ENCODE results near the gene RRBP1.

Gene RRBP1

GRCh38 chr20:17611540-17612286, 70.3 kb downstream of the RRBP1 start:
- no peak for DNase-seq (ENCODE audit: low read depth in 2 of 2)

- DNase-seq (ENCODE audit: low read depth in 2 of 2), result no peak
These were observed 70.8 kb downstream of the RRBP1 start for GRCh38 chr20:17611290-17611539.

DNA sequence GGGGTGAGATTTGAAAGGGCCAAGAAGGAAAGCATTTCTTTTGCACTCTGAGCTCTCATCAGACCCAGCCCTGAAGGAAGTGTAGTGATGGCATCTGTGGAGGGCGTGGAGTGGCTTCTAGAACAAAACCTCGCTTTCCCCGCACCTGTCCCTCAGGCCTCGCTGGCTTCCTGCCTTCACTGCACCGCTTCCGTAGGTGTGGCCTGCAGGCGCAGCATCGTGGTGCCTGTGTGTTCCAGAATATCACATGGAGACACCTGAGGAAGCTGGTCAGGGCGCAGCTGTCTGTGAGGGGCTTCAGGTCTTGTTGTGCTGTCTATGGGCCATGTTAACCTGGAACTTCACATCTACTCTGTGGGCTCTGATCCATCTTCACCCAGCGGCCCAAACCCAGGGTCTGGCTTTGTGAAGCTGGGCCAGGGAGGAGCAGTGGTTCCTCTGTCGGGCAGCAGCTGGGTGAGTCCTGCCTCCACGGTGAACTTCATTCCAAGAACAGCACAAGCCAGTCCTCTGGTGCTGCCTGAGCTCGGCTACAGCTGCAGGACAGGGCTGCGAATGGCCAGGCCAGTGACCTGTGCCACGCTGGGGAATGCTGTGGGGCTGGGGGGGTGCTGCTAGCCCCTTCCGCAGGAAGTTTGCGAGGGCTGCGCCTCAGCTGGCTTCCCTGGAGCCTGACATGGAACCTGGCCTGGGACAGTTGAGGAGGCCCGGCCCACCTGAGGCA, 71.3 kb downstream of the RRBP1 start:
- peak in 1 of 2 donors; percentile 25 for DNase-seq (ENCODE audit: low read depth in 2 of 2)

- no peak for DNase-seq (ENCODE audit: low read depth in 2 of 2)
These were observed 72.1 kb downstream of the RRBP1 start for GRCh38 chr20:17609811-17610377.

DNA sequence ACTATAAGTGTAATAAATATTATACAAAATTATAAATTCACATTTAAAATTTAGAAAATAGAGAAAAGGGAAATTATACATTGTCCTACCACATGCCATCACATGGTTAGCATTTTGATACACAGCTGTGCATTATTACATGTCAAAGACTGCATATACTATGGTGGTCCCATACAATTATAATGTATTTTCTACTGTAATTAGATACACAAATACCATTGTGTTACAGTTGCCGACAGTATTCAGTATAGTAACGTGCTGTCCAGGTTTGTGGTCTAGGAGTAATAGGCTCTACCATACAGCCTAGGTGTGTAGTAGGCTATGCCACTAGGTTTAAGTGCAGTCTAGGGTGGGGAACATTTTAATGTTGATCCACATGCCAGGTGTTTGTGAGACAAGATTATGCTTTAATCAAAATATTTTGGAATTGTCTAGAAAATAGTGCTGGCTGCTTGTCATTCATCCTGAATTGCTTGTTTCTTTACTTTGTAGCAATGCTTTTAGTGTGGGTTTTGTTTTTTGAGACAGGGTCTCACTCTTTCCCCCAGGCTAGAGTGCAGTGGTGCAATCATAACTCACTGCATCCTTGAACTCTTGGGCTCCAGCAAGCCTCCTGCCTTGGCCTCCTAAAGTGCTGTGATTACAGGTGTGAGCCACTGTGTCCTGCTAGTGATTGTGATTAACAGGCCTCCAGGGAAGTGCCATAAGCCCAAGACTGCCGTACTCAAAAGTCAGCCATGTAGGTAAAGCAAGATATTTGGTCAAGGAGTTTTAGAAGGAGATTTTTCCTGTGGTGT, 73.1 kb downstream of the RRBP1 start:
- DNase-seq (ENCODE audit: low read depth in 2 of 2), result no peak

DNA sequence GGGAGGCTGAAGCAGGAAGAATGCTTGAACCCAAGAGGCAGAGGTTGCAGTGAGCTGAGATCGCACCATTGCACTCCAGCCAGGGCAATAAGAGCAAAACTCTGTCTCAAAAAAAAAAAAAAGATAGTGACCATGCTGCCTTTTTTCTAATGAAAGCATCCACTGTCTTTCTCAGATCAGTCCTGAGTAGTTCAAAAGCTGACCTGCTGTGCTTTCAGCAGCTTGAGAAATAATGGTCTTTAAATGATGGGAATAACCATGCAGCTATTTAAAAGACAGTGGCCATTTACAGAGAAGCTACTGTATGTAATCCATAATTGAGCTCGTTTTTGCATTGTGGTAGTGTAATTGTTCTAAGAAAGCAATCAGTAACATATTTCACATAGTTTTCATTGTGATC, 76.0 kb downstream of the RRBP1 start:
- DNase-seq (ENCODE audit: low read depth in 2 of 2), result no peak

- no peak for DNase-seq (ENCODE audit: low read depth in 2 of 2)
These were observed 76.8 kb downstream of the RRBP1 start for GRCh38 chr20:17605131-17605660.

DNA sequence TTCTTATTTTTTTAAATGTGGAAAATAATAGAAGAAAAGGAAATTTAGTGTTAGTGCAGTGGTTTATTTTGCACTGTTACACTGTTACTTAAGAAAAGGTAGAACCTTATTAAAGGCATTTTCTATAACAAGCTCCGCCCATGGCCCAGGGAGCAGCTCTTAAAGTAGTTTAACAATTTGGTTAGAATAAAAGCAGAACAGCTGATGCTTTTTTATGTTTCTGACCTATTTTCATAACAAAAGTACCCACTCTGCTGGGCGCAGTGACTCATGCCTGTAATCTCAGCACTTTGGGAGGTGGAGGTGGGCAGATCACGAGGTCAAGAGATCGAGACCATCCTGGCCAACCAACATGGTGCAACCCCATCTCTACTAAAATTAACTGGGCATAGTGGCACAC, 79.5 kb downstream of the RRBP1 start:
- no peak for DNase-seq (ENCODE audit: low read depth in 2 of 2)

- DNase-seq (ENCODE audit: low read depth in 2 of 2), result no peak
These were observed 80.1 kb downstream of the RRBP1 start for GRCh38 chr20:17601957-17602356.

GRCh38 chr20:17598013-17598550, 84.0 kb downstream of the RRBP1 start:
- no peak for DNase-seq (ENCODE audit: low read depth in 2 of 2)

DNA sequence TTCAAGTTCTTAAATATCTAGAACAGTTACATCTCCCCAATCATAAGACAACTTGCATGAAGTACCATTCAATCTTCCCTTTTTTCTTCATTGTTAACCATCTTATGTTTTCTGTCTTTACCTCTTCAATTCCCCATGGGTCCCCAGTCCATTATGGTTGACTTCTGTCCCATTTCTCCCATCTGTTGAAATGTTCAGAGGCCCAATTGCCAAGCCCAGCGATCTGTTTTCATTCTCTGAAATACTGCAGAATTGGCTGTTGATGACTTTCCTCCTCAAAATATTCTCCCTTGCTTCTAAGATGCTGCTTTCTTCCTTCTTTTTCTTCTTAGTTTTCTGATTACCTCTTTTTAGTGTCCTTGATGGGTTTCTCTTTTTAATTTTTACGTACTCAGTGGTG, 86.2 kb downstream of the RRBP1 start:
- DNase-seq (ENCODE audit: low read depth in 2 of 2), result no peak

GRCh38 chr20:17594443-17594842, 87.6 kb downstream of the RRBP1 start:
- no peak for DNase-seq (ENCODE audit: low read depth in 2 of 2)

DNA sequence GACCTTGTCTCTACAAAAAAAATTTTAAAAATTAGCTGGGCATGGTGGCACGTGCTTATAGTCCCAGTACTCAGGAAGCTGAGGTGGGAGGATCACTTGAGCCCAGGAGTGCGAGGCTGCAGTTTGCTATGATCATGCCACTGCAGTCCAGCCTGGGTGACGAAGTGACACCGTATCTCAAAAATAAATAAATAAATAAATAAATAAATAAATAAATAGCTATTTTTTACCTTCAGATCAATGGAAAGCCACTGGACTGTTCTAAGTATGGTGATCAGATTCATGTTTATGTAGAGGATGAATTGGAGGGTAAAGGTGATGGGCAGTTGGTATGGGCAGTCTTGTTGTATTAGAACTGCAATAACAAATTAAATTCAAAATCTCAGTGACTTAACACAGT, 88.1 kb downstream of the RRBP1 start:
- DNase-seq (ENCODE audit: low read depth in 2 of 2), result no peak

DNA sequence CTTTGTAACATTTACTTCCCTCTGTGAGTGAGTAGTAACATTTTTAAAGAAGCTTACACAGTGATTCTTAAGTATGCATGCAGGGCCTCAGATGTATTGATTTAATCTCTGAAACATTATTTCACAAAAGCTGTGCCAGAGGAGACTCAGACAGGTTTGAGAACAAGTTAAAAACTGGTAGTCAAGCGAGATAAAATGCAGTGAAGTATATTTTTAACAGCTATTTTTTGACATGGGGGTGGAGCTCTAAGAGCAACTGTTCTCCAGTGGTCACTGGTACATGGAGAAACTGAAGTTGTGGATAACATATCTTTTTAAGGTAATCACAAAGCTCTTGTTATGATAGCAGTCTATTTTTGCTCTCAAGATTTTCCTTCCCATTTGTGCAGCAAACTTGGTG, 91.8 kb downstream of the RRBP1 start:
- no peak for DNase-seq (ENCODE audit: low read depth in 2 of 2)

DNA sequence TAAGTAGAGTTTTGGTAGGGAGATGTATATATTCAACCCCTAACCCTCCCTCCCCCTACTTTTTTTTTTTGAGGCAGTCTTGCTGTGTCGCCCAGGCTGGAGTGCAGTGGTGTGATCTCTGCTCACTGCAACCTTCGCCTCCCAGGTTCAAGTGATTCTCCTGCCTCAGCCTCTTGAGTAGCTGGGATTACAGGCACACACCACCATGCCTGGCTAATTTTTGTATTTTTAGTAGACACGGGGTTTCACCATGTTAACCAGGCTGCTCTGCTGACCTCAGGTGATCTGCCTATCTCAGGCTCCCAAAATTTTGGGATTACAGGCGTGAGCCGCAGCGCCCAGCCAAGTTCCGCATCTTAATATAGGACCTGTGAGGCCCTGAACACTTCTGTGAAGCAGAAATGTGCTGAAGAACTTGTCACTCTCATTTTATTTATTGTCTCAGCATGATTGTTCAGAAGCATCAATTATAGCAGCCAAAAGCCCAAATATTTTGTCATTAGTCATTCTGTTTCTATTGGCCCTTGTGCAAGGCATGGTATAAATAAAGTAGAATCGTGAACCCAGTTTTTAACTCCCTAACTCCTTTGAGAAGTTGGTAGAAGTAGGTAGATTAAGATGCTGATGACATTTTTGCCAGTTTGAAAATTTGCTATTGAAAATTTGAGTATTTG, 92.7 kb downstream of the RRBP1 start:
- DNase-seq (ENCODE audit: low read depth in 2 of 2), result no peak

DNA sequence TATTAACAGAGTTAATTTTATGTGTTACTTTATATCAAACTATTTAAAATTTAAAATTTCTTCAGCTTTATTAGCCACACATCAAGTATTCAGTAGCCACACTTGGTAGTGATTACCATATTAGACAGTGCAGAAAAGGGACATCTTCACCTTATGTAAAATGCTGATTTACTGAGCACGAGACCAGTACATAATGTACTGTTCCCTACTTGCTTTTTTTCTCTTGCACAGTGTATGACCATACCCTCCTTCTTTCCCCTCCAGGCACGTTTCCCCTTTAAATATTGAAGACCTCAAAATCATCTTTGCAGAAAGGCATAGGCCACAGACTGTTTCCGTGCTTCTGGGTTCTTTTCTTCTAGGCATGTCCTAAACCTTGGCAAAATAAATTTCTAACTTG, 94.2 kb downstream of the RRBP1 start:
- no peak for DNase-seq (ENCODE audit: low read depth in 2 of 2)

DNA sequence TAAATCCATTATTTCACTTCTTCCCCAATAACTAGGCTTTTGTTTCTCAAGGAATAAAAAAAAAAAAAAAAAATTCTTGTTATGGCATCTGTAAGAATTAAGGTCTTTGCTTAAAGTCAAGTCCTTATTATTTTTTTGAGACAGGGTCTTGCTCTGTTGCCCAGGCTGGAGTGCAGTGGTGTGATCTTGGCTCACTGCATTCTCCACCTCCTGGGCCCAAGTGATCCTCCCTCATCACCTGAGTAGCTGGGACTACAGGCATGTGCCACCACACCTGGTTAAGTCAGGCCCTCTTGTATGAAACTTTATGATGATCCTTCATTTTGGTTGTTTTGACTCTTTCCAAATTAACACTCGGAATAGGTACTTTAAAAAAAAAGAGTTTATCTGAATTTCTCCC, 94.9 kb downstream of the RRBP1 start:
- DNase-seq (ENCODE audit: low read depth in 2 of 2), result no peak

DNA sequence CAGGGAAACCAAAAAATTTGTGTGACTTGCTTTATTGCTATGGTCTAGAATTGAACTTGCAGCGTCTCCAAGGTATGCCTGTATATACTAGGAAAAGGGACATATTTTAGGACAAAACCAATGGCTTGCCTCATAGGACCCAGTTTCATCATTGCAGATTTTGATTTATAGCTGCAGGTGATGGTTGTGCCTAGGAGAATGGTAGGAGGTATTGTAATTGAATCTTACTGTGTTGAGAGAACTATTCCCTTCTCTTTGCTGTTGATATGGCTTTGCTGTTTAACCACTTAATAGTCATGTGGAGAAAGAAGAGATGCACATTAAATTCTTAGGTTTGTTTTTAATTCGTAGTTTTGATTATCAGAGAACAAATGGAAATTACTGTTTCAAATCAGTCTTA, 95.8 kb downstream of the RRBP1 start:
- DNase-seq (ENCODE audit: low read depth in 2 of 2), result no peak

DNA sequence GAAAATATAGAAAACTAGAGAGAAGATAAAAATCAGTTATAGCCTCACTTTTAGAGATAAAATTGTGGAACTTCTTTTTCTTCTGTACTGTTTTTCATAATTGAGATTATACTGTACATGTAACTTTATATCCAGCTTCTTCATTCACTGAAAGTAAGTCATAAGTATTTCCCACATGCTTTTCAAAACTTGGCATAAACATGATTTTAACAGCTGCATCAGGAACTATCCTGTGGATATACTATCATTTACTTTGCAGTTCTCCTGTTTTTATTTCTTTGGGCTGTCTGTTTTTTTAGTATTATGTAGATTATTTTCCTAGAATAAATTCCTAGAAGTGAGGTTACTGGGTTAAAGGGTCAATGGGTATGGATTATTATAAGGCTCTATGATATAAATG, 97.4 kb downstream of the RRBP1 start:
- no peak for DNase-seq (ENCODE audit: low read depth in 2 of 2)

- no peak for DNase-seq (ENCODE audit: low read depth in 2 of 2)
These were observed 98.9 kb downstream of the RRBP1 start for GRCh38 chr20:17583126-17583525.

DNA sequence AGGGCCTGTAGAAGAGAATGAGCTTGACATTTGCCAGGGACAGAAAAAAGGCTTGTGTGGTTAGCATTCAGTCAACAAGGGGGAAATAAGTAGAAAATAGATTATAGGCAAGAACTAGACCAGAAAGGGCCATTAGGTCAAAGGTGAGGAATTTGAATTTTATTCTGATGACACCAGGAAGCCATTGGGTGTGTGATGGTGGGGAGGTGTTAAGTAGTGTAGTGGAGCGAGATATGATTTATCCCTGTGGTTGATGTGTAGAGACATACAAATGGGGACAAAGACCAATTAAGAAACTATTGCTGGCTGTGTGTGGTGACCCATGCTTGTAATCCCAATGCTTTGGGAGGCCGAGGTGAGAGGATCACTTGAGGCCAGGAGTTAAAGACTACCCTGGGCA, 101.1 kb downstream of the RRBP1 start:
- DNase-seq (ENCODE audit: low read depth in 2 of 2), result no peak

All from stimulated activated CD8-positive, alpha-beta memory T cell treated with anti-CD3 and anti-CD28 coated beads, Interleukin-7, amount 100 ng/mL, for 1 hour (primary cell).